A673 (cell line): ENCODE data around the gene MFSD2A. TPM values are rescaled to one million over a fixed set of nuclear protein-coding genes. Genes with fewer than 3 reads are reported as not detected.

Source experiments
- BruUV-seq: library from RNA; stranded (reverse); fragments of 400-500 nt; replicated peaks from 2 replicates; lab custom pipeline; 2021; lab: Mats Ljungman, UMichigan
- CTCF ChIA-PET: fragments of 300-600 bp; sonication (Branson Sonifier 250); formaldehyde crosslinking; loops from one replicate; lab custom pipeline; 2022; ENCODE audit warnings: antibody characterized with exemption; lab: Charles Lee
- POLR2A ChIA-PET: fragments of 300-600 bp; sonication (Branson Sonifier 250); formaldehyde crosslinking; loops from one replicate; lab custom pipeline; 2022; ENCODE audit warnings: antibody characterized with exemption; ENCODE audit not compliant: low non-redundant PET; lab: Charles Lee
- DNase-seq: peaks from one replicate; pipeline ENCODE4 v3.0.0-alpha.2; 2015; ENCODE audit warnings: low spot score
- H3K27ac ChIP-seq: fragments of 200-600 bp; sonication (generic); 2 replicates; pipeline ENCODE4 v1.5.1; 2016; ENCODE audit warnings: mixed run types, low read depth, mild to moderate bottlenecking, mixed read lengths, antibody characterized with exemption, low read length; ENCODE audit not compliant: poor library complexity, severe bottlenecking
- H3K27me3 ChIP-seq: fragments of 200-600 bp; sonication (generic); replicated peaks from 2 replicates; pipeline ENCODE4 v1.6.1; 2017; ENCODE audit warnings: mixed run types, low read depth, mild to moderate bottlenecking, mixed read lengths, antibody characterized with exemption, low read length; ENCODE audit not compliant: insufficient read depth, poor library complexity
- H3K36me3 ChIP-seq: fragments of 200-600 bp; sonication (generic); 2 replicates; pipeline ENCODE4 v1.6.1; 2016; ENCODE audit warnings: mixed run types, mild to moderate bottlenecking, mixed read lengths, antibody characterized with exemption, low read length; ENCODE audit not compliant: insufficient read depth, poor library complexity, severe bottlenecking
- H3K4me1 ChIP-seq: fragments of 200-600 bp; sonication (generic); 2 replicates; pipeline ENCODE4 v1.6.1; 2017; ENCODE audit warnings: mixed run types, mild to moderate bottlenecking, mixed read lengths, antibody characterized with exemption, low read length; ENCODE audit not compliant: insufficient read depth, poor library complexity, severe bottlenecking
- H3K4me3 ChIP-seq: fragments of 200-600 bp; sonication (generic); 2 replicates; pipeline ENCODE4 v1.5.1; 2016; ENCODE audit warnings: low read depth, mixed run types, mild to moderate bottlenecking, mixed read lengths, low read length; ENCODE audit not compliant: poor library complexity, severe bottlenecking
- H3K9me3 ChIP-seq: fragments of 200-600 bp; sonication (generic); 2 replicates; pipeline ENCODE4 v1.6.1; 2016; ENCODE audit warnings: mixed run types, low read depth, mild to moderate bottlenecking, mixed read lengths, antibody characterized with exemption, low read length; ENCODE audit not compliant: poor library complexity, severe bottlenecking
- EZH2 ChIP-seq: fragments of 200-600 bp; sonication (generic); IDR thresholded peaks from 2 replicates; pipeline ENCODE4 v1.6.1; 2017; ENCODE audit warnings: borderline replicate concordance, low read depth, mild to moderate bottlenecking, mixed read lengths, antibody characterized with exemption, low read length; ENCODE audit not compliant: poor library complexity, severe bottlenecking
- intact Hi-C: fragments of 100-400 bp; cut with micrococcal nuclease; formaldehyde crosslinking; loops from one replicate; pipeline ENCODE4 v1.10.0; 2022; ENCODE audit not compliant: unreplicated experiment
- total RNA-seq: library from RNA; stranded (reverse); gene quantifications from 2 replicates; pipeline ENCODE4 v1.2.3, GENCODE V29; 2021
- TF ChIP-seq, protein P1 (sequence below): fragments of 300-800, 200-600 bp; sonication (generic); conservative IDR thresholded peaks from 2 replicates; pipeline ENCODE4 v1.5.1; 2017; ENCODE audit warnings: low read depth, mild to moderate bottlenecking, antibody characterized with exemption, low read length, moderate library complexity, mixed read lengths

Gene MFSD2A
- total RNA-seq, 1 experiment from 2014 or later: 7.4 TPM

DNA sequence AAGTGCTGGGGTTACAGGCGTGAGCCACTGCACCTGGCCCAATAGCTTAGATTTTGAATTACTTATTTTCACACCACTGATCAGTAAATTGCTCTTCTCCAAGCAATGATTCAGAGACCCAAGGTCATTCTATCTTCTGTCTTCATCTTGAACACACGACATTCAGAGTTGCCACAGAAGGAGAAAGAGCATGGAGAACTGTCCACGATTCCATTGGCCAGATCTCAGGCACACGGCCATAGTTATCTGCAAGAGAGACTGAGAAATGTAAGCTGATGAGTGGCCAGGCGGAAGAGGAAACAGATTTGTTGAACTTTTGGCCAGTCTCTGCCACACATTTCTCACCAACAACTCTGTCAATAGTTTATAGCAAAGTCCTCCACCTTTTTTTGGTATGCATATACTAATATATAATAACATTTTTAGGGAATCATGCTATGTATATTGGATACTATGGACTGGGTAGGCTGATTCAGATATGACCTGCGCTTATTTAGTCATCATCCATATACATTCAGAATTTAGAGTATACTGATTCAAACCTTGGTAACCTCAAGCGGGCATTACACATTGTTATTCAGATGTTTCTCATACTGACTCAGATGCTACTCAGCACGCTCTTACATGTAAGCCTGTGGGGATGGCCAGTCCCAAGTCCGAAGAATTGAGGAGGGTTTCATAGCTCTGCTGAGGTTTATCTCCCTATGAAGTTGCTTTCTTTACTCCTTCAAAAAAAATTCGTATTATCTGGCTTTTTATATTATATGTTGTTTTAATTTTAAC, 60.1 kb downstream of the MFSD2A start:
- Histone ChIP-seq H3K36me3 (no peaks in the 10 kb centered on the region), H3K4me3 (no peak overlapping the region), H3K9me3 (no peaks in the 10 kb centered on the region), H3K4me1 (no peaks in the 10 kb centered on the region), H3K27me3 (no peaks in the 10 kb centered on the region), H3K27ac (no peak overlapping the region)
- BruUV-seq: no TSS peak
- POLR2A ChIA-PET: no interaction called here
- intact Hi-C loops: no loop called here
- CTCF ChIA-PET: no interaction called here
- TF ChIP-seq, protein P1, sequence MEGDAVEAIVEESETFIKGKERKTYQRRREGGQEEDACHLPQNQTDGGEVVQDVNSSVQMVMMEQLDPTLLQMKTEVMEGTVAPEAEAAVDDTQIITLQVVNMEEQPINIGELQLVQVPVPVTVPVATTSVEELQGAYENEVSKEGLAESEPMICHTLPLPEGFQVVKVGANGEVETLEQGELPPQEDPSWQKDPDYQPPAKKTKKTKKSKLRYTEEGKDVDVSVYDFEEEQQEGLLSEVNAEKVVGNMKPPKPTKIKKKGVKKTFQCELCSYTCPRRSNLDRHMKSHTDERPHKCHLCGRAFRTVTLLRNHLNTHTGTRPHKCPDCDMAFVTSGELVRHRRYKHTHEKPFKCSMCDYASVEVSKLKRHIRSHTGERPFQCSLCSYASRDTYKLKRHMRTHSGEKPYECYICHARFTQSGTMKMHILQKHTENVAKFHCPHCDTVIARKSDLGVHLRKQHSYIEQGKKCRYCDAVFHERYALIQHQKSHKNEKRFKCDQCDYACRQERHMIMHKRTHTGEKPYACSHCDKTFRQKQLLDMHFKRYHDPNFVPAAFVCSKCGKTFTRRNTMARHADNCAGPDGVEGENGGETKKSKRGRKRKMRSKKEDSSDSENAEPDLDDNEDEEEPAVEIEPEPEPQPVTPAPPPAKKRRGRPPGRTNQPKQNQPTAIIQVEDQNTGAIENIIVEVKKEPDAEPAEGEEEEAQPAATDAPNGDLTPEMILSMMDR: no peak
- TF ChIP-seq EZH2: no peak
- DNase-seq: no peak

DNA sequence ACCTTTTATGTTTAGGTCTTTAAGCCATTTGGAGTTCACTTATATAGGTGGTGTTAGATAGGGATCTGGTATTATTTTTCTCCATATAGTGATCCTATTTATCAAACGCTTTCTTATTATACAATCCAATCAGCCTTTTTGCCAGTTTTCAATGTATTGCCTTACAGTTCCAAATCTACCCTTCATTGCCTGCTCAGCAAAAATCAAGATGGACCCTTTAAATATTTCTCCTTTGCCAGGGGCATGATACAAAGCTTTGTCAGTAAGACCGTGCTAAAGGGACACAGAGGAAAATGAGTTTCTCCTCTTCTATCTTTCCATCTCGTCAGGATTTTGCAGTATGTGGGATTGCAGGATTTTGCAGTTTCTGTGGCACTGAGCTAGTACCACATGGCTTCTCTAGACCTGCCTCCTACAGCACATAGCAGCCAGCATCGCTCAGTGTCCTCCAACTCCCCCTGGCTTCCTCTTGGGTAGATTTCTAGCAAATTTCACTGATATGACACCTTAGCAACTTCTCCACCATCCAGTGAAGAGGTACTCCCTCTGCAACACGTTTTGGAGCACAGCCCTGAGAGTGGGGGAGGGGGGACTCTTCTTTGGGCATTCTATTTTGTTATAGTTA, 63.1 kb downstream of the MFSD2A start:
- Histone ChIP-seq H3K27me3 (no peaks in the 10 kb centered on the region), H3K4me1 (no peaks in the 10 kb centered on the region), H3K36me3 (no peaks in the 10 kb centered on the region), H3K9me3 (peaks cover 2% of the 10 kb centered on the region), H3K4me3 (no peak overlapping the region), H3K27ac (no peak overlapping the region)
- ChIA-PET POLR2A (no interaction called here), CTCF (no interaction called here)
- BruUV-seq: no TSS peak
- TF ChIP-seq EZH2: no peak
- TF ChIP-seq, protein P1: no peak
- no peak for DNase-seq
- intact Hi-C loops: no loop called here

Other genes starting within 250 kb of the MFSD2A start
- 62.8 and 71.0 TPM in 2 replicates for gene PPIE, start 216.3 kb upstream of the MFSD2A start, total RNA-seq
- gene OXCT2, start 183.8 kb upstream of the MFSD2A start, total RNA-seq: 0.20 TPM in 1 of 2 replicates, not detected in the other
- 0.06 and 0.09 TPM in 2 replicates for gene BMP8B, start 166.3 kb upstream of the MFSD2A start, total RNA-seq
- gene TRIT1, start 71.6 kb upstream of the MFSD2A start, total RNA-seq: 39.8 and 41.2 TPM in 2 replicates
- 0.58 and 2.1 TPM in 2 replicates for gene MYCL, start 53.2 kb upstream of the MFSD2A start, total RNA-seq
- gene CAP1, start 85.6 kb downstream of the MFSD2A start, total RNA-seq: 266 and 285 TPM in 2 replicates
- 65.7 and 76.3 TPM in 2 replicates for gene PPT1, start 142.1 kb downstream of the MFSD2A start, total RNA-seq
- gene RLF, start 206.2 kb downstream of the MFSD2A start, total RNA-seq: 17.1 and 18.1 TPM in 2 replicates